Measurements from ENCODE around the gene TMEM167A. TPM values are rescaled to one million over a fixed set of nuclear protein-coding genes. Genes with fewer than 3 reads are reported as not detected.

The TMEM167A gene
- total RNA-seq, 1 donor from 2014 or later, result 92.8 TPM

- no peak overlapping the region for H3K4me3 ChIP-seq
- H3K27me3 ChIP-seq, result no peaks in the 10 kb centered on the region
- no peaks in the 10 kb centered on the region for H3K4me1 ChIP-seq
- no peak overlapping the region for H3K27ac ChIP-seq
- H3K9me3 ChIP-seq, result no peaks in the 10 kb centered on the region
- ATAC-seq (no peak), DNase-seq (no peak)
- no peaks in the 10 kb centered on the region for H3K36me3 ChIP-seq
- intact Hi-C loops (cut with DNase I), result no loop called here
- TF ChIP-seq, protein P1, sequence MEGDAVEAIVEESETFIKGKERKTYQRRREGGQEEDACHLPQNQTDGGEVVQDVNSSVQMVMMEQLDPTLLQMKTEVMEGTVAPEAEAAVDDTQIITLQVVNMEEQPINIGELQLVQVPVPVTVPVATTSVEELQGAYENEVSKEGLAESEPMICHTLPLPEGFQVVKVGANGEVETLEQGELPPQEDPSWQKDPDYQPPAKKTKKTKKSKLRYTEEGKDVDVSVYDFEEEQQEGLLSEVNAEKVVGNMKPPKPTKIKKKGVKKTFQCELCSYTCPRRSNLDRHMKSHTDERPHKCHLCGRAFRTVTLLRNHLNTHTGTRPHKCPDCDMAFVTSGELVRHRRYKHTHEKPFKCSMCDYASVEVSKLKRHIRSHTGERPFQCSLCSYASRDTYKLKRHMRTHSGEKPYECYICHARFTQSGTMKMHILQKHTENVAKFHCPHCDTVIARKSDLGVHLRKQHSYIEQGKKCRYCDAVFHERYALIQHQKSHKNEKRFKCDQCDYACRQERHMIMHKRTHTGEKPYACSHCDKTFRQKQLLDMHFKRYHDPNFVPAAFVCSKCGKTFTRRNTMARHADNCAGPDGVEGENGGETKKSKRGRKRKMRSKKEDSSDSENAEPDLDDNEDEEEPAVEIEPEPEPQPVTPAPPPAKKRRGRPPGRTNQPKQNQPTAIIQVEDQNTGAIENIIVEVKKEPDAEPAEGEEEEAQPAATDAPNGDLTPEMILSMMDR (IDR thresholded peaks at IDR 0.05), result no peak
Observed at GRCh38 chr5:83118471-83118870, 41.3 kb upstream of the TMEM167A start.

GRCh38 chr5:83115816-83116215 is 38.6 kb upstream of the TMEM167A start:
- no peaks in the 10 kb centered on the region for H3K4me1 ChIP-seq
- DNase-seq (no peak), ATAC-seq (no peak)
- intact Hi-C loops (cut with DNase I), result no loop called here
- no peak overlapping the region for H3K4me3 ChIP-seq
- no peaks in the 10 kb centered on the region for H3K9me3 ChIP-seq
- H3K27ac ChIP-seq, result no peak overlapping the region
- H3K36me3 ChIP-seq, result no peaks in the 10 kb centered on the region
- H3K27me3 ChIP-seq, result no peaks in the 10 kb centered on the region
- TF ChIP-seq, protein P1 (IDR thresholded peaks at IDR 0.05), result no peak

- no peaks in the 10 kb centered on the region for H3K36me3 ChIP-seq
- H3K9me3 ChIP-seq, result no peaks in the 10 kb centered on the region
- intact Hi-C loops (cut with DNase I), result no loop called here
- H3K4me1 ChIP-seq, result no peaks in the 10 kb centered on the region
- DNase-seq, result no peak
- TF ChIP-seq, protein P1 (IDR thresholded peaks at IDR 0.05), result no peak
- H3K4me3 ChIP-seq, result no peak overlapping the region
- H3K27ac ChIP-seq, result no peak overlapping the region
- H3K27me3 ChIP-seq, result no peaks in the 10 kb centered on the region
- no peak for ATAC-seq
Observed at GRCh38 chr5:83109380-83109779, 32.2 kb upstream of the TMEM167A start.

DNA sequence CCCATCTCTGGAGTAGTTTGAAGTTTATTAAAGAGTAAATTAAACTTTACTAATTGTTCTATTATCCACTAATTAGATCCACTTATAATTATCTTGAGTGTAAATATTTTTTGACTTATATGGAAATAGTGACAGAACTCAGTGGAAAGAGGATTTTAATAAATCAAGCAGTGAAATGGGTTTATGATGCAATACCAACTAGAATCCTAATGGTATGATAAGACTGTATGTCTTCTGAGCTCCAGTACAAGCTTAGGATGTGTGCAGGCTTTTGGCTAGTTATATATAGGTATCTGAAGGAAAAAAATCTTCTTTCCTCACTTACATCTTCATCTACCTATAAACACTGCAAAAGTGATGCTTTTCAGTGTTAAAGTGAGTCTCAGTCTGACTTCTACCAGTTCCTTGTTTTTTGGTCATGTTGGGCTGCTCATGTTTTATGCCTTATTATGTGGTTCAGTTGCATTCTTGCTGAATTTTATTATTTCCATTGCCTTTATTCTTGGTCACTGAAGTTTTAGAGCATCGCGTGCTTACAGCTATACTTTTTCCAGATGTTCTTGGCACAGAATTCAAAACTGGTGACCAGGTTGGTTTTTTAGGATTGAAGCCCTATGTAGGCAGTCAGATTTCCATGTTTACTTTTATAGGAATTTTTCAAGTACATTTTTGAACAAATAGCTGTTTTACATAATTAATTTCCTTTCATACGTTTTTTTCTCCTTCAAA is 30.7 kb upstream of the TMEM167A start:
- H3K36me3 ChIP-seq, result no peaks in the 10 kb centered on the region
- H3K27ac ChIP-seq, result no peak overlapping the region
- TF ChIP-seq, protein P1 (IDR thresholded peaks at IDR 0.05), result no peak
- no peak for ATAC-seq
- intact Hi-C loops (cut with DNase I), result no loop called here
- no peaks in the 10 kb centered on the region for H3K4me1 ChIP-seq
- no peak overlapping the region for H3K4me3 ChIP-seq
- DNase-seq, result no peak
- H3K27me3 ChIP-seq, result no peaks in the 10 kb centered on the region
- no peaks in the 10 kb centered on the region for H3K9me3 ChIP-seq

DNA sequence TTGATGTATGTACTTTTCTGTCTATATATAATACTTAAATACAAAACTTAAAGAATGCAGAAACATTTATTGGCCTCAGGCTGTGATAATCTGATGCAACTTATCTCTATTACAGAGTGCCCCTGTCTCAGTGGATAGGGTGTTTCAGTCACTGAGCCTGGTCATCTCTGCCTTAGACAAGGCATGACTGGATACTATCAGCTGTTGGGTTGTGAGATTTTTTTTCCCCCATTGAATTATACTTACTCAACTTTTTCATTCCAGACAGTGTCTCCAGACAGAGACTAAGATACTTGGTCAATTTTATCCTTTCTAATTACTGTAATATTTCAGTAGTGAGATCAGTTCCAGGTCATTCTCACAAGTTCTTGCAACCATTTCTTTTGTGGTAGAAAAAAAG is 26.8 kb upstream of the TMEM167A start:
- TF ChIP-seq, protein P1 (IDR thresholded peaks at IDR 0.05), result no peak
- Histone ChIP-seq H3K9me3 (no peaks in the 10 kb centered on the region), H3K4me1 (peaks cover 4% of the 10 kb centered on the region), H3K27me3 (no peaks in the 10 kb centered on the region), H3K4me3 (no peak overlapping the region), H3K36me3 (no peaks in the 10 kb centered on the region), H3K27ac (no peak overlapping the region)
- no peak for DNase-seq
- intact Hi-C loops (cut with DNase I), result no loop called here
- no peak for ATAC-seq

Data from upper lobe of right lung (tissue), 1 donor.